ENCODE measurements around the gene UBE2H. TPM values are rescaled to one million over a fixed set of nuclear protein-coding genes. Genes with fewer than 3 reads are reported as not detected.

UBE2H gene
- total RNA-seq, 1 donor from 2014 or later = 92.3 TPM

DNA sequence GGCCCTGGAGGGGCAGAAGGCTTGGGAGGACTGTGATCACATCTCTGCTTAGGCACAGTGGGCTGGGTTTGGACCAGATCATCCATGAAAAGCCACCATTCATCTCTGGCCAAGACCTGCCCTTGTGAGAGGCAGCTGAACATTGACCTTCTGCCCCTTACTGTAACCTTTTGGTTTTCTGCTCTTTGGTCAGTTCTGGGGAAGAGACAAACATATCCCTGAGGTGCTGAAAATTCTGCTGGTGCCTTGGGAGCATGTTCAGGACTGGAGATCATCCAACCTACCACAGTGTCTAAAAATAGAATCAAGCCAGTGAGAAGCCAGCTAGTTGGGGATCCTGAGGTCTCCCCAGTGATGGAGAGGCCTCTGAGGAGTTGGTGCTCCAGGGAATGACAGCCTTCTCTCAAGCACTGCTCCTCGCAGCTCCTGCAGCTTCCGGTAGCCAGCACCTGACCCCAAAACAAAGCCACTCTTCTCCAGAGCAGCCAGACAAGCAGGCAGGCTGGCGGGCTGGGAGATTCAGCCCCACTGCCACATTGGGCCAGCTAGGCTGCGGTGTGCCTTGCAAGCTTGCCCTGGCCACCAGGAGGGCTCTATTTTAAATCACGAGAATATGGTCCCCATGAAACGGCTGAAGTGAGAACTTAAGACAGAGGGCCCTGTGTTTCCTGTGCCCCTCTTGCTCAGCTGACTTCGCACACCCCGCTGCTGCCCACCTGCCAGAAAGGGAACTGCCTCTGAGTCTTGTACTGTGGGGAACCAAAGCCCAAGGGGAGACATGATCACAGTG, 37.8 kb upstream of the UBE2H start:
- H3K4me3 Mint-ChIP-seq (ENCODE audit: unreplicated experiment) = no peak overlapping the region
- TF ChIP-seq, protein P1, sequence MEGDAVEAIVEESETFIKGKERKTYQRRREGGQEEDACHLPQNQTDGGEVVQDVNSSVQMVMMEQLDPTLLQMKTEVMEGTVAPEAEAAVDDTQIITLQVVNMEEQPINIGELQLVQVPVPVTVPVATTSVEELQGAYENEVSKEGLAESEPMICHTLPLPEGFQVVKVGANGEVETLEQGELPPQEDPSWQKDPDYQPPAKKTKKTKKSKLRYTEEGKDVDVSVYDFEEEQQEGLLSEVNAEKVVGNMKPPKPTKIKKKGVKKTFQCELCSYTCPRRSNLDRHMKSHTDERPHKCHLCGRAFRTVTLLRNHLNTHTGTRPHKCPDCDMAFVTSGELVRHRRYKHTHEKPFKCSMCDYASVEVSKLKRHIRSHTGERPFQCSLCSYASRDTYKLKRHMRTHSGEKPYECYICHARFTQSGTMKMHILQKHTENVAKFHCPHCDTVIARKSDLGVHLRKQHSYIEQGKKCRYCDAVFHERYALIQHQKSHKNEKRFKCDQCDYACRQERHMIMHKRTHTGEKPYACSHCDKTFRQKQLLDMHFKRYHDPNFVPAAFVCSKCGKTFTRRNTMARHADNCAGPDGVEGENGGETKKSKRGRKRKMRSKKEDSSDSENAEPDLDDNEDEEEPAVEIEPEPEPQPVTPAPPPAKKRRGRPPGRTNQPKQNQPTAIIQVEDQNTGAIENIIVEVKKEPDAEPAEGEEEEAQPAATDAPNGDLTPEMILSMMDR (IDR thresholded peaks at IDR 0.05; ENCODE audit: unreplicated experiment) = no peak
- H3K9me3 Mint-ChIP-seq (ENCODE audit: unreplicated experiment) = no peaks in the 10 kb centered on the region
- H3K36me3 Mint-ChIP-seq (ENCODE audit: low read depth, unreplicated experiment) = peaks cover 3% of the 10 kb centered on the region
- no peaks in the 10 kb centered on the region for H3K4me1 Mint-ChIP-seq (ENCODE audit: unreplicated experiment)
- H3K27ac Mint-ChIP-seq (ENCODE audit: unreplicated experiment) = no peak overlapping the region
- DNase-seq (ENCODE audit: low spot score) = no peak
- H3K27me3 Mint-ChIP-seq (ENCODE audit: unreplicated experiment) = no peaks in the 10 kb centered on the region

DNA sequence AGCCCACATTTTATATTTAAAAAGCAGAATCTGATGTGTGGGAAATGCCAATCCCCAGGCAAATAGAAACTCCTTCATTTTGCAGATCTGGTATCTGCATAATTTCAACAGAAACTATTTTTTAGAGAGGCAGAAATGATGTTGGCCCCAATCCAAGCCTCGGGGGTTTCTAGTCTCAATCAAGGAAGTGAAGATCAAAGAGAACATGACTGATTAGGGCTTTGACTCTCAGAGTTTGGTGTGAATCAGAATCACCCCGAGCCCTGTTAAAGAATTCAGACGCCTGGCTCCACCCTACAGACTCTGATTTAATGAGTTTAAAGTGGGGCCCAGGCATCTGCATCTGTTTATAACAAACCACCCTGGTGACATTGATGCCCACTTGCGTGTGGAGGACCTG, 36.7 kb upstream of the UBE2H start:
- no peak for DNase-seq (ENCODE audit: low spot score)
- Mint-ChIP-seq H3K4me1 (ENCODE audit: unreplicated experiment) (no peaks in the 10 kb centered on the region), H3K27me3 (ENCODE audit: unreplicated experiment) (no peaks in the 10 kb centered on the region), H3K4me3 (ENCODE audit: unreplicated experiment) (no peak overlapping the region), H3K27ac (ENCODE audit: unreplicated experiment) (no peak overlapping the region), H3K9me3 (ENCODE audit: unreplicated experiment) (no peaks in the 10 kb centered on the region), H3K36me3 (ENCODE audit: low read depth, unreplicated experiment) (peaks cover 3% of the 10 kb centered on the region)
- TF ChIP-seq, protein P1 (IDR thresholded peaks at IDR 0.05; ENCODE audit: unreplicated experiment) = no peak

DNA sequence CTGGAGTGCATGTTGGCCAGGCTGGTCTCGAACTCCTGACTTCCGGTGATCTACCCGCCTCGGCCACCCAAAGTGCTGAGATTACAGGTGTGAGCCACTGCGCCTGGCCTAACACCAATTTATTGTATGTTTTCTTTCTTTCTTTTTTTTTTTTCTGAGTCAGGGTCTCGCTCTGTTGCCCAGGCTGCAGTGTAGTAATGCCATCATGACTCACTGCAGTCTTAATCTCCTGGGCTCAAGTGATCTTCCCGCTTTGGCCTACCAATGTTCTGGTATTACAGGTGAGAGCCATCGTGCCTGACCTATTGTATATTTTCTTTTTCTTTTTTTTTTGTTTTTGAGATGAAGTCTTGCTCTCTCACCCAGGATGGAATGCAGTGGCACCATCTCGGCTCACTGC, 33.8 kb upstream of the UBE2H start:
- Mint-ChIP-seq H3K27me3 (ENCODE audit: unreplicated experiment) (peaks cover 2% of the 10 kb centered on the region), H3K9me3 (ENCODE audit: unreplicated experiment) (no peaks in the 10 kb centered on the region), H3K27ac (ENCODE audit: unreplicated experiment) (no peak overlapping the region), H3K4me1 (ENCODE audit: unreplicated experiment) (peaks cover 3% of the 10 kb centered on the region), H3K36me3 (ENCODE audit: low read depth, unreplicated experiment) (peaks cover 3% of the 10 kb centered on the region), H3K4me3 (ENCODE audit: unreplicated experiment) (no peak overlapping the region)
- TF ChIP-seq, protein P1 (IDR thresholded peaks at IDR 0.05; ENCODE audit: unreplicated experiment) = no peak
- no peak for DNase-seq (ENCODE audit: low spot score)

DNA sequence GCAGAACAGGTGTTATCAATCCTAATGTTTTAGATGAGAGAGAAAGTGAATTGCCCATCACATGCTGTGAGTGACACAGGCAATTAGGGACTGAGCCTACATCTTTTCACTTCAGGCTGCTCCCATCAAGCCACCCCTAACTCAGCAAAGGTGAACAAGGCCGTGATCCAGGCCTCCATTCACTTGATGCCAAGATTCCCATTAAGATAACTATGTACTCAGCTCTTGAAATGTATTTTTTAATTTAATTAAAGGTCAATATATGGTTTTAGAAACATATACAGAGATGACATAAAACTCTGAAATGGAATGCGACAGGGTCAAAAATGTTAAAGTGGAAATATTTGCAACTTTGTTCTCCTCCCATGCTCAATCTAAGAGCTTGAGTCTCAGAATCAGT, 27.9 kb upstream of the UBE2H start:
- Mint-ChIP-seq H3K4me3 (ENCODE audit: unreplicated experiment) (no peak overlapping the region), H3K27ac (ENCODE audit: unreplicated experiment) (no peak overlapping the region), H3K9me3 (ENCODE audit: unreplicated experiment) (no peaks in the 10 kb centered on the region), H3K36me3 (ENCODE audit: low read depth, unreplicated experiment) (no peaks in the 10 kb centered on the region), H3K4me1 (ENCODE audit: unreplicated experiment) (peaks cover 3% of the 10 kb centered on the region), H3K27me3 (ENCODE audit: unreplicated experiment) (peaks cover 2% of the 10 kb centered on the region)
- no peak for DNase-seq (ENCODE audit: low spot score)
- TF ChIP-seq, protein P1 (IDR thresholded peaks at IDR 0.05; ENCODE audit: unreplicated experiment) = no peak

DNA sequence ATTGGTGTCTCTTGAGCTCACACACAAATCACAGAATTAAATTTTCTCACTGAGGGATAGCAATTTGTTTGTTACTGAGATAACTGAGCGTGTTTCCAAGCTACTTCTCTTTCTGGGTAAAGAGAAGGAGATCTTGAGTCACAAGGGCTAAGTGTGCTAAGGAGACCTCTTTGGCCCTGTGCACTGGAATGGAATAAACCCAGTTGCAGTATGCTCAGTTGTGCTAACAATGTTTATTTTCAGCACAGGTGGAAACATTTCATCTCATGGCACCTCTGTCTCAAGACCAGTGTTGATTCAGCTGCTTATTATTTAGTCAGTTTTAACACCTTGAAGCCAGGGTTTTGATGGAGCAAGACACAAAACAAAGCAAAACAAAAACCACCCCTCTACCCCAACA, 22.5 kb upstream of the UBE2H start:
- DNase-seq (ENCODE audit: low spot score) = no peak
- H3K27ac Mint-ChIP-seq (ENCODE audit: unreplicated experiment) = no peak overlapping the region
- TF ChIP-seq, protein P1 (IDR thresholded peaks at IDR 0.05; ENCODE audit: unreplicated experiment) = no peak
- H3K9me3 Mint-ChIP-seq (ENCODE audit: unreplicated experiment) = no peaks in the 10 kb centered on the region
- no peak overlapping the region for H3K4me3 Mint-ChIP-seq (ENCODE audit: unreplicated experiment)
- no peaks in the 10 kb centered on the region for H3K36me3 Mint-ChIP-seq (ENCODE audit: low read depth, unreplicated experiment)
- no peaks in the 10 kb centered on the region for H3K27me3 Mint-ChIP-seq (ENCODE audit: unreplicated experiment)
- H3K4me1 Mint-ChIP-seq (ENCODE audit: unreplicated experiment) = peaks cover 4% of the 10 kb centered on the region

Data from endothelial cell (in vitro differentiated cells).